GM18951 (cell line): Measurements from ENCODE around the gene PARD3B.

Experiments used
- POLR2A ChIP-seq: IDR thresholded peaks from 4 replicates; pipeline ENCODE4 v1.6.1; 2011; ENCODE audit warnings: mild to moderate bottlenecking; ENCODE audit not compliant: insufficient read length, insufficient read depth; ENCODE audit errors: extremely low read depth
- in situ Hi-C: fragments of 300-500 bp; cut with MboI; formaldehyde crosslinking; loops from one replicate; pipeline ENCODE4 v1.12.0; 2022; ENCODE audit warnings: low sequenced_read_pairs, mixed read lengths, inconsistent platforms; ENCODE audit not compliant: unreplicated experiment

PARD3B gene

GRCh38 chr2:205453202-205453601, 907.9 kb downstream of the PARD3B start:
- in situ Hi-C loops: no loop called here
- TF ChIP-seq POLR2A: no peak

- in situ Hi-C loops: no loop called here
- TF ChIP-seq POLR2A: no peak
Measured at GRCh38 chr2:205456682-205457081, 911.4 kb downstream of the PARD3B start.

GRCh38 chr2:205460217-205460616, 914.9 kb downstream of the PARD3B start:
- in situ Hi-C loops: no loop called here

GRCh38 chr2:205461169-205461568, 915.9 kb downstream of the PARD3B start:
- TF ChIP-seq POLR2A: no peak
- in situ Hi-C loops: no loop called here

More at GRCh38 chr2:205460217-205460616, 914.9 kb downstream of the PARD3B start:
- TF ChIP-seq POLR2A: no peak

GRCh38 chr2:205461678-205462665, 916.7 kb downstream of the PARD3B start:
- no peak for TF ChIP-seq POLR2A
- in situ Hi-C loops: no loop called here

GRCh38 chr2:205462681-205463345, 917.5 kb downstream of the PARD3B start:
- no peak for TF ChIP-seq POLR2A
- in situ Hi-C loops: no loop called here

GRCh38 chr2:205463466-205464025, 918.3 kb downstream of the PARD3B start:
- no peak for TF ChIP-seq POLR2A
- in situ Hi-C loops: no loop called here

GRCh38 chr2:205464681-205465080, 919.4 kb downstream of the PARD3B start:
- TF ChIP-seq POLR2A: no peak
- in situ Hi-C loops: no loop called here

GRCh38 chr2:205465791-205466190, 920.5 kb downstream of the PARD3B start:
- in situ Hi-C loops: no loop called here
- no peak for TF ChIP-seq POLR2A

- in situ Hi-C loops: no loop called here
- no peak for TF ChIP-seq POLR2A
Measured at GRCh38 chr2:205471776-205472175, 926.5 kb downstream of the PARD3B start.

- TF ChIP-seq POLR2A: no peak
- in situ Hi-C loops: no loop called here
Measured at GRCh38 chr2:205473791-205474190, 928.5 kb downstream of the PARD3B start.

GRCh38 chr2:205474741-205475415, 929.6 kb downstream of the PARD3B start:
- in situ Hi-C loops: no loop called here
- TF ChIP-seq POLR2A: no peak

GRCh38 chr2:205475416-205475768, 930.1 kb downstream of the PARD3B start:
- in situ Hi-C loops: no loop called here

More at GRCh38 chr2:205475416-205475768, 930.1 kb downstream of the PARD3B start:
- TF ChIP-seq POLR2A: no peak
